VCaP (cell line): ENCODE results near the gene GALM.

ENCODE experiments used
- H3K27ac ChIP-seq: fragments of 450-650 bp; 2 replicates; pipeline ENCODE4 v1.5.1; 2017
- CTCF ChIP-seq: fragments of 450-650 bp; conservative IDR thresholded peaks from 2 replicates; pipeline ENCODE4 v1.5.1; 2017; ENCODE audit warnings: mild to moderate bottlenecking, moderate library complexity

The GALM gene

GRCh38 chr2:38763228-38763627 lies 97.3 kb downstream of the GALM start:
- TF ChIP-seq CTCF, result no peak

GRCh38 chr2:38763728-38764127 lies 97.8 kb downstream of the GALM start:
- no peak overlapping the region for H3K27ac ChIP-seq
- TF ChIP-seq CTCF, result no peak

More at GRCh38 chr2:38763228-38763627, 97.3 kb downstream of the GALM start:
- no peak overlapping the region for H3K27ac ChIP-seq

- no peak for TF ChIP-seq CTCF
- peak overlapping the region; percentile 81 for H3K27ac ChIP-seq
Measured at GRCh38 chr2:38765149-38765548, 99.2 kb downstream of the GALM start.

GRCh38 chr2:38765551-38765950 lies 99.6 kb downstream of the GALM start:
- no peak for TF ChIP-seq CTCF
- peak overlapping the region; percentile 81 for H3K27ac ChIP-seq

- no peak for TF ChIP-seq CTCF
- H3K27ac ChIP-seq, result no peak overlapping the region
Measured at GRCh38 chr2:38771632-38772031, 105.7 kb downstream of the GALM start.

GRCh38 chr2:38775097-38775920 lies 109.4 kb downstream of the GALM start:
- no peak for TF ChIP-seq CTCF
- no peak overlapping the region for H3K27ac ChIP-seq

- TF ChIP-seq CTCF, result no peak
- no peak overlapping the region for H3K27ac ChIP-seq
Measured at GRCh38 chr2:38775921-38776225, 110.0 kb downstream of the GALM start.
